ENCODE results near the gene CITED1.
"Not testable (repeated sequence)": the region's sequence is repeated elsewhere in the genome, so short reads cannot be mapped to it uniquely, and the experiment has no call there.

CITED1 gene

GRCh38 chrX:72305286-72306084 is at the start of gene CITED1:
TSS of gene CITED1 (minus strand) at chrX:72305914. CDS start at chrX:72302869, 3,045 bp downstream.
- no peak for DNase-seq

- DNase-seq, result no peak
Measured at GRCh38 chrX:72352786-72353185, 47.1 kb upstream of the CITED1 start.

- DNase-seq, result no peak
Measured at GRCh38 chrX:72351606-72352334, 46.1 kb upstream of the CITED1 start.

- DNase-seq, result no peak
Measured at GRCh38 chrX:72349190-72349589, 43.5 kb upstream of the CITED1 start.

GRCh38 chrX:72348247-72348979 is 42.7 kb upstream of the CITED1 start:
- DNase-seq, result no peak

GRCh38 chrX:72347366-72347765 is 41.7 kb upstream of the CITED1 start:
- no peak for DNase-seq

GRCh38 chrX:72346302-72346949 is 40.7 kb upstream of the CITED1 start:
- DNase-seq, result no peak

GRCh38 chrX:72340626-72341025 is 34.9 kb upstream of the CITED1 start:
- DNase-seq, result no peak

- DNase-seq, result no peak
Measured at GRCh38 chrX:72340041-72340440, 34.3 kb upstream of the CITED1 start.

GRCh38 chrX:72330131-72330530 is 24.4 kb upstream of the CITED1 start:
- DNase-seq, result no peak

GRCh38 chrX:72326605-72327300 is 21.0 kb upstream of the CITED1 start:
- DNase-seq, result no peak

GRCh38 chrX:72319651-72320050 is 13.9 kb upstream of the CITED1 start:
- not testable (repeated sequence) for DNase-seq

GRCh38 chrX:72317139-72317538 is 11.4 kb upstream of the CITED1 start:
- DNase-seq, result no peak

GRCh38 chrX:72316408-72317110 is 10.8 kb upstream of the CITED1 start:
- DNase-seq, result no peak

GRCh38 chrX:72314881-72315280 is 9.2 kb upstream of the CITED1 start:
- DNase-seq, result no peak

GRCh38 chrX:72313707-72314641 is 8.3 kb upstream of the CITED1 start:
- DNase-seq, result no peak

GRCh38 chrX:72312311-72312940 is 6.7 kb upstream of the CITED1 start:
- DNase-seq, result no peak

GRCh38 chrX:72309297-72310071 is 3.8 kb upstream of the CITED1 start:
- DNase-seq, result no peak

Data from activated CD4-positive, alpha-beta T cell treated with anti-CD3 and anti-CD28 coated beads for 1 hour (primary cell).